Karpas-422 (cell line): ENCODE measurements around the gene BLZF1. TPM values are rescaled to one million over a fixed set of nuclear protein-coding genes. Genes with fewer than 3 reads are reported as not detected.
A peak's percentile ranks its signal among the peaks of the same experiment; 100 is the strongest.

ENCODE experiments used
- DNase-seq: peaks from one replicate; pipeline ENCODE4 v3.0.0-alpha.2; 2015
- H2AFZ ChIP-seq: fragments of 200-600 bp; sonication (generic); 2 replicates; pipeline ENCODE4 v1.6.1; 2014; ENCODE audit warnings: antibody characterized with exemption, low read length, mixed read lengths
- H3K27ac ChIP-seq: fragments of 200-600 bp; sonication (generic); 2 replicates; pipeline ENCODE4 v1.5.1; 2014; ENCODE audit warnings: mild to moderate bottlenecking, low read length, moderate library complexity
- H3K27me3 ChIP-seq: fragments of 200-600 bp; sonication (generic); 2 replicates; pipeline ENCODE4 v1.6.1; 2014; ENCODE audit warnings: low read length, mixed read lengths
- H3K36me3 ChIP-seq: fragments of 200-600 bp; sonication (generic); 2 replicates; pipeline ENCODE4 v1.6.1; 2014; ENCODE audit warnings: low read length, mixed read lengths; ENCODE audit not compliant: insufficient read depth
- H3K4me1 ChIP-seq: fragments of 200-600 bp; sonication (generic); 2 replicates; pipeline ENCODE4 v1.6.1; 2014; ENCODE audit warnings: mild to moderate bottlenecking, low read length, mixed read lengths
- H3K4me2 ChIP-seq: fragments of 200-600 bp; sonication (generic); 2 replicates; pipeline ENCODE4 v1.6.1; 2014; ENCODE audit warnings: low read length, low read depth, mild to moderate bottlenecking; ENCODE audit not compliant: poor library complexity, severe bottlenecking
- H3K4me3 ChIP-seq: fragments of 200-600 bp; sonication (generic); 2 replicates; pipeline ENCODE4 v1.5.1; 2014; ENCODE audit warnings: mild to moderate bottlenecking, antibody characterized with exemption, low read length, mixed read lengths
- H3K79me2 ChIP-seq: fragments of 200-600 bp; sonication (generic); 2 replicates; pipeline ENCODE4 v1.6.1; 2014; ENCODE audit warnings: mild to moderate bottlenecking, low read length, mixed read lengths
- H3K9ac ChIP-seq: fragments of 200-600 bp; sonication (generic); 2 replicates; pipeline ENCODE4 v1.6.0; 2014; ENCODE audit warnings: low read length
- H3K9me2 ChIP-seq: fragments of 200-600 bp; sonication (generic), shearing (Covaris generic); replicated peaks from 2 replicates; pipeline ENCODE4 v1.6.0; 2014; ENCODE audit warnings: mild to moderate bottlenecking, low read length, moderate library complexity; ENCODE audit not compliant: insufficient read depth
- H3K9me3 ChIP-seq: fragments of 300-700, 200-600 bp; sonication (generic); 2 replicates; pipeline ENCODE4 v1.6.1; 2014; ENCODE audit warnings: low read length, mixed read lengths
- H4K20me1 ChIP-seq: fragments of 200-600 bp; sonication (generic); 2 replicates; pipeline ENCODE4 v1.6.1; 2014; ENCODE audit warnings: mild to moderate bottlenecking, antibody characterized with exemption, low read length, low read depth; ENCODE audit not compliant: insufficient read depth
- total RNA-seq: library from RNA; depleted of rRNA; stranded (reverse); fragments of >200 nt; shearing (Covaris generic); gene quantifications from 2 replicates; pipeline ENCODE4 v1.2.3, GENCODE V29; 2014; ENCODE audit warnings: low replicate concordance; rRNA removed

Gene BLZF1, protein sequence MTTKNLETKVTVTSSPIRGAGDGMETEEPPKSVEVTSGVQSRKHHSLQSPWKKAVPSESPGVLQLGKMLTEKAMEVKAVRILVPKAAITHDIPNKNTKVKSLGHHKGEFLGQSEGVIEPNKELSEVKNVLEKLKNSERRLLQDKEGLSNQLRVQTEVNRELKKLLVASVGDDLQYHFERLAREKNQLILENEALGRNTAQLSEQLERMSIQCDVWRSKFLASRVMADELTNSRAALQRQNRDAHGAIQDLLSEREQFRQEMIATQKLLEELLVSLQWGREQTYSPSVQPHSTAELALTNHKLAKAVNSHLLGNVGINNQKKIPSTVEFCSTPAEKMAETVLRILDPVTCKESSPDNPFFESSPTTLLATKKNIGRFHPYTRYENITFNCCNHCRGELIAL
- total RNA-seq = 19.6 and 23.4 TPM in 2 replicates

DNA sequence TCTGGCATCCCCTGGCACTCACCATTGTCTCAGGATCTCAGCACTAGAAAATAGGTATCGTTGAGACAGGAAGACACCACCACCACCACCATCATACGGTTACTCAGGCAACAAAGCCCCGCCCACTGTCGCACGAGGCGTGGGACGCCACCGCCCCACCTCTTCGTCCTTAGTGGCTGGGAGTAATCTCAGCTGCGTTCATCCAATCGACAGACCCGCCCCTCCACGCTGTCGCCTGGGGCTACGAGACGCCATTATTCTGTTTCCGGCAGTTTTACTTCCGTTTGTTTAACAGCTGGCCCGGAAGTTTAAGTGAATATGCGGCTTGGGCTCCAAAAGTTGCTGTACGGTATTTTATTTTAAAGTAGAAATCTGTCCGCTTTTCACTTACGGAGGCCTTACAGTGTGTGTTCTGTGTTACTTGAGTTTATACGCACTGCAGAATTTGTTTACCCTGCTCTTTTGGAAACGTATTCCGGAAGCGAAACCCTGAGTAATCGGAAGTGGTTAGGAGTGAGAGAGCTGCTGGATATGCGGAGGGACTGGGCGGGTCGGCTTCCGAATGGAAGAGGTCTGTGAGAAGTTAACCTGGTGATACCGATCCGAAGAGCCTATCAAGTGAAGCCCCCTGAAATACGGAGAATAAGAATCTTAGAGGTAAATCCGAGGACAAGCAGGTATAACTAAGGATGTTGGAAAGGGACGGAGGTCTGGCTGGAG lies at the start of gene BLZF1, which contains the start of gene NME7:
BLZF1 (plus strand) TSS at position 510 of the 720 bp plus-strand sequence. CDS start 1,328 bp downstream, outside the sequence.
NME7 (minus strand) TSS at position 112 of the 720 bp plus-strand sequence; CDS start at position 25, 87 bp downstream.
- H3K4me1 ChIP-seq = peaks cover 21% of the 10 kb centered on the region
- peaks cover 3% of the 10 kb centered on the region; the same call in 1 of the 2 replicates for H3K36me3 ChIP-seq
- H3K27me3 ChIP-seq = no peaks in the 10 kb centered on the region
- H3K79me2 ChIP-seq = peaks cover 30% of the 10 kb centered on the region
- peak within 1 kb of the TSS; percentile 60 for H3K27ac ChIP-seq
- H3K4me2 ChIP-seq = peak within 1 kb of the TSS; percentile 78
- peak within 1 kb of the TSS; percentile 79 for H2AFZ ChIP-seq
- peak within 1 kb of the TSS; percentile 93 for H3K4me3 ChIP-seq
- 0 out of 2 replicates have a peak, but pooled peaks cover 3% of the 10 kb centered on the region for H3K9me3 ChIP-seq
- H3K9ac ChIP-seq = peak within 1 kb of the TSS; percentile 82
- no peaks in the 10 kb centered on the region for H3K9me2 ChIP-seq
- peak; percentile 99 for DNase-seq
- no peaks in the 10 kb centered on the region for H4K20me1 ChIP-seq

DNA sequence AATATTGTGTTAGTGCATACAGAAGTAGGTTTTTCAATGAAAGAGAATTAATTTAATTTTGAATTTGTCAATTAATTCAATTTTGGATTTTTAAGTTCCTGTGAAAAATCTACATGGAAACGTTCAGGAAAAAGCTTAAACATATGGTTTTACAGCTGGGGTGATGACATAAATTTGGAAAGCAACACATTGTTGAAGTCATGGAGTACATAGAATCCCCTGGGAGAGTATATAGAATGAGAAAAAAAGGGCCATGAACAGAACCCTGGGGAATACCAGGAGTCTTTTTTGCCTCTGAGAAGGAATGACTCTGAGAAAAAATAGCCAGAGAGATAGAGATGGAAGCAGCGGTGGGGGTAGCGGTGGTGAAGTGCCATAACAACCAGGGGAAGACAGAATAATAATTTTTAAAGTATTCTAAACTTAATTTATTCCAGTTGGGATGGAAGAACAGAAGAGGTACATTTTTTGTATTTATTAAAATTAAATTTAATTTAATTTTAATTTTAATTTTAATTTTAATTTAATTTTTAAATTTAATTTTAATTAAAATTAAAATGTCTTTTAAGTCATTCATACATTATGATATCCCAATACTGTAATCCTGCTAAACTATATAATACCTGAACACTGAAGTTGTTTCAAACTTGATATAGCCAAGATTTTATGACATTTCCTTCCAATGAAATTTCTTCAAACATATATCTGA lies 49.3 kb upstream of the BLZF1 start:
- H3K9me3 ChIP-seq = no peaks in the 10 kb centered on the region
- H3K27me3 ChIP-seq = no peaks in the 10 kb centered on the region
- H3K4me1 ChIP-seq = no peaks in the 10 kb centered on the region
- H3K27ac ChIP-seq = no peak overlapping the region
- no peak overlapping the region for H3K9ac ChIP-seq
- no peaks in the 10 kb centered on the region for H3K36me3 ChIP-seq
- H3K4me2 ChIP-seq = no peak overlapping the region
- no peaks in the 10 kb centered on the region; the same call in 1 of the 2 replicates for H3K9me2 ChIP-seq
- H3K4me3 ChIP-seq = no peak overlapping the region
- H4K20me1 ChIP-seq = no peaks in the 10 kb centered on the region
- no peaks in the 10 kb centered on the region for H3K79me2 ChIP-seq
- H2AFZ ChIP-seq = no peak overlapping the region
- DNase-seq = no peak

DNA sequence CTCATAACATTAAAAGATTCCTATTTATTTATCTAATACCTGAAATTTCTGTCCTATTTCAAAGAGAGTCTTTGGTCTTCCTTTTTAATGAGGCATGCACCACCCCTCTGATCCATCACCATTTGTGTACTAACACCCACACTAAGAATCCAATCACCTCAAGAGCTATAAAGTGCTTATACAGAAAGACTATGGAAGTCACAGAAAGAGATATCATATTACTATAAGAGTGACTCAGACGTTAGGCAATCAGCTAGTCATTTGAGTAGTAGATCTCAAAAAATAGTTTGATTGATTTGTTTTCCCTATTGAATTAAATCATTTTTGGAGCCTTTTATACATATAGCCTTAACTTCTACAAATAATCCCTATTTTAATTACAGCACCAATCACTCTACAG lies 46.5 kb upstream of the BLZF1 start:
- no peaks in the 10 kb centered on the region for H3K9me3 ChIP-seq
- H4K20me1 ChIP-seq = no peaks in the 10 kb centered on the region
- H2AFZ ChIP-seq = no peak overlapping the region
- no peak for DNase-seq
- no peaks in the 10 kb centered on the region for H3K36me3 ChIP-seq
- H3K4me1 ChIP-seq = no peaks in the 10 kb centered on the region
- no peaks in the 10 kb centered on the region for H3K27me3 ChIP-seq
- H3K9ac ChIP-seq = no peak overlapping the region
- H3K27ac ChIP-seq = no peak overlapping the region
- no peaks in the 10 kb centered on the region for H3K79me2 ChIP-seq
- H3K9me2 ChIP-seq = no peaks in the 10 kb centered on the region; the same call in 1 of the 2 replicates
- no peak overlapping the region for H3K4me2 ChIP-seq
- no peak overlapping the region for H3K4me3 ChIP-seq

DNA sequence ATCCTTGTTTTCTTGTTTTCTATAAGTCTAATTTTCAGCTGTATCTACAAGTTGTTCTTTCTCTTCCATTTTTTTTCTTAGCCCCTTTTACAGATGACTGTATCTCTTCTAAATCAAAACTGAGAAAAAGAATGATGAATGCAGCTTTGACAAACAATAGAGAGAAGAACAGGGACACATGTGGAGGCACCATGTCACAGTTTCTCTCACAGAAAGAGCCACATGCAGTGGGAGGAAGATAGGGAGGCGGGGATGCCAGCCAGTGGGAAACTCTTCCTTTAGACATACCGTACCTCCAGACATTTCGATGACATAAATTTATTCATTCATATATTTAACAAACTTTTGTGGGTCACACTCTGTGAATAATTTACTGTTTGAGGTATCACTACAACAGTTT lies 45.9 kb upstream of the BLZF1 start:
- Histone ChIP-seq H3K4me2 (no peak overlapping the region), H3K27me3 (no peaks in the 10 kb centered on the region), H3K9me2 (no peaks in the 10 kb centered on the region; the same call in 1 of the 2 replicates), H3K4me1 (no peaks in the 10 kb centered on the region), H3K36me3 (no peaks in the 10 kb centered on the region), H4K20me1 (no peaks in the 10 kb centered on the region), H3K79me2 (no peaks in the 10 kb centered on the region), H3K27ac (no peak overlapping the region), H2AFZ (no peak overlapping the region), H3K9me3 (no peaks in the 10 kb centered on the region), H3K4me3 (no peak overlapping the region), H3K9ac (no peak overlapping the region)
- no peak for DNase-seq

DNA sequence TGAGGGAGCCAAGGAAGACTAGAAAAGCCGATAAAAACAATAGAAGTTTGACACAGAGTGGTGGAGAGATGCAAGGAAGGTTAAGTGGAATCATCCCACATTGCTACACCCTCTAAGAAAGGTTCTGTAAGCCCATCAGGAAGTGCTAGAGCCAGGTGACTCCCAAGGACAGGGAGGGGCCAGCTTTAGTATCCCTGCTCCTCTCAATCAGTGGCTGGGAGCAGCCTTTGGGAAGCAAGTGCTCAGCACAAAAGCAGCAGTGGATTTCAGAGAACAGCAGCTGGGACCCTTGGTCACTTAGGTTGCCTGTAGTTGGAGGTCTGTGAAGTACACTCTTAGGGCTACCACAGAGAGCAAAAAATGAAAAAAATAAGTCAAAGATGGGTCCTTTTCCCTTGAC lies 42.9 kb upstream of the BLZF1 start:
- no peak overlapping the region for H2AFZ ChIP-seq
- H3K9ac ChIP-seq = no peak overlapping the region
- H3K4me2 ChIP-seq = no peak overlapping the region
- H3K36me3 ChIP-seq = no peaks in the 10 kb centered on the region
- no peak for DNase-seq
- no peaks in the 10 kb centered on the region for H3K9me2 ChIP-seq
- no peaks in the 10 kb centered on the region for H3K4me1 ChIP-seq
- H3K9me3 ChIP-seq = no peaks in the 10 kb centered on the region
- H4K20me1 ChIP-seq = 0 out of 2 replicates have a peak, but pooled peaks cover 8% of the 10 kb centered on the region
- no peaks in the 10 kb centered on the region for H3K79me2 ChIP-seq
- no peak overlapping the region for H3K27ac ChIP-seq
- no peak overlapping the region for H3K4me3 ChIP-seq
- H3K27me3 ChIP-seq = no peaks in the 10 kb centered on the region

DNA sequence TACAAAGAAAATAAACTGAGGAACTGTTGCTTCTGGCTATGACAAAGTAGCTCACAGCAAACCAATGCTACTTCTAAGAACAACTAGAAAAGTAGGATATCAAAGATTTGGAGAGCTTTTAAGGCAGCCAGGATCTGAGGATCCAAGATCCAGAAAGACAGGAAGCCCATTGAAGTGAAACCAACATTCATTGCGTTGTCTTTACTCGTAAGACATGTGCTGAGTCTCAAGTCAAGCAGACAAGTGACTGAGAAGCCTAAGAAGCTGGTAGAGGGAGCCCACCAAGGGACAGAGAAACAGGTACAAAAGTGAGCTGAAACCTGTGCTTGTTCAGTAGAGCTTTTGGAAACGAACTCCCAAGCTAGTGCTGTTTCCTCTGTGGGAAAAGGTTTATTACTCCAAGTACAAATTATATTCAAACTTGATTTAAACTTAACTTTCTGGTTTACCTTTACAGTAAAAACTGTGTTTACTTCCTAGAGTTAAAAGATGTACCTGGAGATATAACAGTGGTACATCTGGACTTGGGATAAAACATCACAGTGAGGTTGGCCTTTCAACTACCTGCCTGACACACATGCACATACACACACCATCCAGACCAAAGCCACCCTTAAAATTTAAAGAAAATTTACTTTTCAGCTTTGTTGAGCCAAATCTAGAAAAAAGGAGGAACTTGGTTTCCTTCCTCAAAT lies 41.6 kb upstream of the BLZF1 start:
- Histone ChIP-seq H3K9me2 (no peaks in the 10 kb centered on the region), H3K9ac (no peak overlapping the region), H3K27ac (no peak overlapping the region), H3K4me3 (no peak overlapping the region), H4K20me1 (0 out of 2 replicates have a peak, but pooled peaks cover 8% of the 10 kb centered on the region), H3K79me2 (no peaks in the 10 kb centered on the region), H3K4me1 (no peaks in the 10 kb centered on the region), H3K36me3 (no peaks in the 10 kb centered on the region), H2AFZ (no peak overlapping the region), H3K9me3 (peaks cover 6% of the 10 kb centered on the region), H3K27me3 (no peaks in the 10 kb centered on the region), H3K4me2 (no peak overlapping the region)
- no peak for DNase-seq

DNA sequence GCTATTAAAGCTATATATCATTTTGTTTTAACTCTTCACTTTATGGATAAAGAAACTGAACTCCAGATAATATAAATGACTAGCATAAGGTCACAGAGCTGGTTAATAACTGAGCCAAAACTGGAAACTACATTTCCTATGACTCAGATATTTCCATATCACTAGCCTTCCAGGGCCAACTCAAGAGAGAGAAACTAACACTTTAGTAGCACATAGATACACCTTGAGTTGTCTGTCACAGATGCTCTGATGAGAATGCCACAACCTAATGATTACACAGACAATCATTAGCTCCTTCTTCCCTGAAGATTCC lies 41.1 kb upstream of the BLZF1 start:
- Histone ChIP-seq H3K36me3 (no peaks in the 10 kb centered on the region), H3K9me3 (peaks cover 6% of the 10 kb centered on the region), H3K27ac (no peak overlapping the region), H3K9me2 (no peaks in the 10 kb centered on the region), H3K4me3 (no peak overlapping the region), H3K27me3 (no peaks in the 10 kb centered on the region), H3K79me2 (no peaks in the 10 kb centered on the region), H3K9ac (no peak overlapping the region), H3K4me1 (no peaks in the 10 kb centered on the region), H2AFZ (no peak overlapping the region), H3K4me2 (no peak overlapping the region), H4K20me1 (0 out of 2 replicates have a peak, but pooled peaks cover 8% of the 10 kb centered on the region)
- no peak for DNase-seq
